Fibroblast of mammary gland (primary cell): ENCODE results near the gene PTPN4.

Source experiments
- DNase-seq: peaks from one replicate; pipeline ENCODE4 v3.0.0-alpha.2; 2010; ENCODE audit warnings: low read depth
- H3K4me3 ChIP-seq: 2 replicates; pipeline ENCODE4 v1.5.1; 2011; ENCODE audit warnings: low read depth, mild to moderate bottlenecking, low read length, moderate library complexity; ENCODE audit not compliant: control insufficient read depth
- TF ChIP-seq, protein P1 (sequence below): conservative IDR thresholded peaks from 2 replicates; pipeline ENCODE4 v1.5.1; 2011; ENCODE audit warnings: low read depth, low read length, inconsistent platforms; ENCODE audit not compliant: control insufficient read depth, insufficient read depth

PTPN4 gene

DNA sequence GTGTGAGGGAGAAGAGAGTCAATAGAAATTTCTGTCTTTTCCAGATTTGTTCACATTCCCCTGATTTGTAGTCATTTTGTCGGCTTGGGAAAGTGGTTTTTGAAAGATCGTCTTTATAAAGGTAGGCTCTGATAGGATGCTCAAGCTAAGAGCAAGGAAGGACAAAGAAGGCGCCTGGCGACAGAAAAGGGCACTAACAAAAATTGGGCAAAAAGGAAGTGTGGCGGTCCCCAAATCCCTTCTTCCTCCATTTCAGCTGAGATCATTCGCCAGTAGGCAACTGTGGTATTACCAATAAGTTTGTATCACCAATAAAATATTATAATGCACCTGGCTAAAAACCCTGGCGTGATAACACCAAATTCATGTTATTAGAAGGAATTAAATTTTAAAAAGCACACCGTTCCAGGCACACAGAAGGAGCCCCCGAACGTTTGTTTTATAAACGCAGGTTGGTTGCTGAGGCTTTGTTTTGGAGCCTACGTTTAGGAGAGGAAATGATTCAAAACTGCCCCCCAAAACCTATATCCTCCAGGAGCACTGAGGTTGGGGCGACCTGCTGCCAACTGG is 756 bp upstream of the PTPN4 start:
- peak overlapping the region; percentile 86 for H3K4me3 ChIP-seq
- DNase-seq = no peak
- TF ChIP-seq, protein P1, sequence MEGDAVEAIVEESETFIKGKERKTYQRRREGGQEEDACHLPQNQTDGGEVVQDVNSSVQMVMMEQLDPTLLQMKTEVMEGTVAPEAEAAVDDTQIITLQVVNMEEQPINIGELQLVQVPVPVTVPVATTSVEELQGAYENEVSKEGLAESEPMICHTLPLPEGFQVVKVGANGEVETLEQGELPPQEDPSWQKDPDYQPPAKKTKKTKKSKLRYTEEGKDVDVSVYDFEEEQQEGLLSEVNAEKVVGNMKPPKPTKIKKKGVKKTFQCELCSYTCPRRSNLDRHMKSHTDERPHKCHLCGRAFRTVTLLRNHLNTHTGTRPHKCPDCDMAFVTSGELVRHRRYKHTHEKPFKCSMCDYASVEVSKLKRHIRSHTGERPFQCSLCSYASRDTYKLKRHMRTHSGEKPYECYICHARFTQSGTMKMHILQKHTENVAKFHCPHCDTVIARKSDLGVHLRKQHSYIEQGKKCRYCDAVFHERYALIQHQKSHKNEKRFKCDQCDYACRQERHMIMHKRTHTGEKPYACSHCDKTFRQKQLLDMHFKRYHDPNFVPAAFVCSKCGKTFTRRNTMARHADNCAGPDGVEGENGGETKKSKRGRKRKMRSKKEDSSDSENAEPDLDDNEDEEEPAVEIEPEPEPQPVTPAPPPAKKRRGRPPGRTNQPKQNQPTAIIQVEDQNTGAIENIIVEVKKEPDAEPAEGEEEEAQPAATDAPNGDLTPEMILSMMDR = no peak

DNA sequence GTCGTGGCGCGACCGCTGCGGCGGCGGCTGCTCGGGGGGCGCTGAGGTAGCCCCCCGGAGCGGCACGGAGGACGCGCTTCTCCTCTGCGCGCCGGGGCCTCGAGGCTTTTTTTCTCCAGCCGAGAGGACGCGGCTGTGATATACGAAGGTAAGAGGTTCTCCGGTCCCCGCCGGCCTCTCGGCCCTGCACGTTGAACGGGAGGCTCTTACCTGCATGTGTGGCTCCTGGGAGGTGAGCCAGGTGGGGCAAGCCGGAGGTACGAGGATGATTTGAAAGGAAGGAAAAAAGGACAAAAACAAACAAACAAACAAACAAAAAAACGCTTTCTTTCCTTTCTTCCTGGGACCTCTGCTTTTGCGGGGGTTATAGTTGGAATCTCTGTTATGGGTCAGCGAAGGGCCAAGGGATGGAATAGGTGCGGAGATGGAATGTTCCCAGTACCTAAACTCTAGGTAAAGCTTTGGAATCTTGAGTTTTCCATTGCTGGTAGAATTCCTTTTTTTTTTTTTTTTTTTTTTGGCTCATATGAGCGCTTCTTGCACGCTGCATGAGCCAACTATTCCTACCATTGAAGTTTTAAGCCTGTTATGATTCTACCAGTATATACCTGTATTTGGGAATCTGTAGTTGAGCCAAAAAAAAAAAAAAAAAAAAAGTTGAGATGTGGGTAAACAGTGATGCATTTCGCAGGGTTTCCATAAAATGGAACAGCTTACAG is 674 bp downstream of the PTPN4 start:
- TF ChIP-seq, protein P1 = no peak
- DNase-seq = no peak
- H3K4me3 ChIP-seq = peak overlapping the region; percentile 86

DNA sequence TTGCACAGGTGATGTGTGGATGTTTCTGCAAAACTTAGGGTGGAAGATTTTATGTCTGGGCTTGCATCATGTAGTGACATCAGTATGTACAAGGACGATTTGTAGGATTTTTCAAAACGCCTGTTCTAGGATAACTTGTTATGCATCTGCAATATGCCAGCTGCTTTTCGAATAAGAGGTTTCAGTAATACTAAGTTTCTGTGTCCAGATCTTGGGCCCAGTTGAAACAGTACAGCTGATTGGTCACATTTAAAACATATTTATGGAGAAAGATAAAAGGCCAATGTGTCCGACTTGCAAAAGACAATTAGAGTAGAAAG is 1.2 kb downstream of the PTPN4 start:
- peak overlapping the region; percentile 86 for H3K4me3 ChIP-seq
- TF ChIP-seq, protein P1 = no peak
- peak; percentile 46 for DNase-seq

DNA sequence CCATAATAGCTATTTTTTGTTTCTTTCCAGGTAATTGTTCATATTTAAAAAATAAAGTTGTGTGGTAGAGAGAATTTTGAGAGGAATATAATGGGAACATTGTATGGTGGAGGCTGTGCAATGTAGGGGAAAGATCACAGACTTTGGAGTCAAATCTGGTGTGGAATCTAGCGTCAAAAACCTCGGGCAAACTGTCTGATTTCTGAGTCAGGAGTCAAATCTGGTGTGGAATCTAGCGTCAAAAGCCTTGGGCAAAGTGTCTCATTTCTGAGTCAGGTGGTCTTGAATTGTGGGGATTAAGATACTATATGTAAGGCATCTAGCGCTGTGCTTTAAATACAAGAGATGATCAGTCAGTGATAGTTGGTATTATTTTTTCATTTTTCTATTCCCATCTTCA is 5.1 kb downstream of the PTPN4 start:
- no peak for DNase-seq
- H3K4me3 ChIP-seq = no peak overlapping the region
- TF ChIP-seq, protein P1 = no peak

DNA sequence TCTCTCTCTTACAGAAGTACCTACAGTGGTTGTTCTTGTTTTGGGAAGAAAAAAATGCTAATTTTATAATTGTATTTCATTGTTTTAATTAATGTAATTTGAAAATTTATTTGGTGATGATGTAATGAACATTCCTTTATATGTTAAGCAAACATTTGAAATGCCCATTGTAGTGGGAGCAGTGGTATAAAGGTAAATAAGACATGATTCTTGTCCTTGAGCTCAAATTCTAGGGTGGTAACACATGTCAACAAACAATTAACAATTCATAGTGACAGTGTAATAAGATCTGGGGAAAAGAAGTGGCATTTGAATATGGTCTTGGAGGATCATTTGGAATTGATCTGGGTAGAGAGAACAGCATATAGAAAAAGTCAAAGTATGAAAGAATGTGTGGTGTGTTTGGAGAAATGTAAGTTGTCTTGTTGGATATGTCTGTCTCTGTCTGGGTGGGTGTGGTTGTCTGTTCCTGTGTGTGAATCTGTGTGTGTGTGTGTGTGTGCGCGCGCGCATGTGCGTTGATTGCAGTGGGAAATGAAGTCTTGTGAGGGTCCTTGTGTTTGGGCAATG is 5.8 kb downstream of the PTPN4 start:
- TF ChIP-seq, protein P1 = no peak
- H3K4me3 ChIP-seq = no peak overlapping the region
- no peak for DNase-seq

DNA sequence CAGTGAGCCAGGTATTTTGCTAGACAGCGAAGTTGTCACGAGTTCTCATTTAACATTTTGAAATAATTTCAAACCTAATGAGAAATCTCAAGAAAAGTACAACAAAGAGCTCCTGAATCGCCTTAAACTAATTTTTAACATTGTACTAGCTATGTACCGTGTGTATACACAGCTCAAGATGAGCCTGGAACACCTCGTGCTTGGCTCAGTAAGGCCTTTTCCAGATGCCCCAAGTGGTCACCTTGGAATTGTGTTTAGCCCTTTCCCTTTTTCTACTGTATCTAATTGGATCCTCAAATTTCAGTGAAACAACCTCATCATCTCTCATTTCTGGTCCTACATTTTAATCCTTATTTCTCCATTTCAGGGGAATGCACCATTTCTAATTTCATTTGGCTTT is 7.2 kb downstream of the PTPN4 start:
- no peak overlapping the region for H3K4me3 ChIP-seq

More for the DNA sequence above, 7.2 kb downstream of the PTPN4 start:
- TF ChIP-seq, protein P1 = no peak
- DNase-seq = no peak
